NOMO-1 (cell line): ENCODE data around the gene PRDM5.

Source experiments
- DNase-seq, 2 experiments: peaks; one replicate each; lab custom pipeline; 2025; ENCODE audit not compliant: unreplicated experiment in 2 of 2; lab: John Stamatoyannopoulos, UW

Gene PRDM5

GRCh38 chr4:120916937-120917336 lies 5.6 kb downstream of the PRDM5 start:
- no peak for DNase-seq

GRCh38 chr4:120915336-120915735 lies 7.2 kb downstream of the PRDM5 start:
- DNase-seq, result no peak

- no peak for DNase-seq
These were observed 19.1 kb downstream of the PRDM5 start for GRCh38 chr4:120903419-120903818.

GRCh38 chr4:120902925-120903324 lies 19.6 kb downstream of the PRDM5 start:
- no peak for DNase-seq

- no peak for DNase-seq
These were observed 20.8 kb downstream of the PRDM5 start for GRCh38 chr4:120901731-120902130.

GRCh38 chr4:120897981-120898719 lies 24.4 kb downstream of the PRDM5 start:
- no peak for DNase-seq

- no peak for DNase-seq
These were observed 27.0 kb downstream of the PRDM5 start for GRCh38 chr4:120895554-120895953.

GRCh38 chr4:120893314-120893713 lies 29.2 kb downstream of the PRDM5 start:
- DNase-seq, result no peak

GRCh38 chr4:120886191-120886590 lies 36.3 kb downstream of the PRDM5 start:
- no peak for DNase-seq

- no peak for DNase-seq
These were observed 40.7 kb downstream of the PRDM5 start for GRCh38 chr4:120881846-120882245.

GRCh38 chr4:120881351-120881750 lies 41.2 kb downstream of the PRDM5 start:
- no peak for DNase-seq

- no peak for DNase-seq
These were observed 45.5 kb downstream of the PRDM5 start for GRCh38 chr4:120877021-120877420.

- DNase-seq, result no peak
These were observed 47.4 kb downstream of the PRDM5 start for GRCh38 chr4:120874792-120875774.

- no peak for DNase-seq
These were observed 49.0 kb downstream of the PRDM5 start for GRCh38 chr4:120873554-120873953.

- DNase-seq, result no peak
These were observed 51.4 kb downstream of the PRDM5 start for GRCh38 chr4:120871173-120871572.

- DNase-seq, result no peak
These were observed 52.2 kb downstream of the PRDM5 start for GRCh38 chr4:120870279-120870673.

- no peak for DNase-seq
These were observed 52.8 kb downstream of the PRDM5 start for GRCh38 chr4:120869613-120870278.

- DNase-seq, result no peak
These were observed 55.0 kb downstream of the PRDM5 start for GRCh38 chr4:120867506-120867905.

- DNase-seq, result no peak
These were observed 56.5 kb downstream of the PRDM5 start for GRCh38 chr4:120865985-120866384.

- DNase-seq, result no peak
These were observed 57.6 kb downstream of the PRDM5 start for GRCh38 chr4:120864969-120865368.

- DNase-seq, result no peak
These were observed 60.1 kb downstream of the PRDM5 start for GRCh38 chr4:120862432-120862831.
